Endothelial cell of umbilical vein (primary cell): Measurements from ENCODE around the gene XXYLT1. TPM values are rescaled to one million over a fixed set of nuclear protein-coding genes. Genes with fewer than 3 reads are reported as not detected.

Source experiments
- BruUV-seq: library from RNA; stranded (reverse); fragments of 400-500 nt; replicated peaks from 2 replicates; lab custom pipeline; 2021; lab: Mats Ljungman, UMichigan
- CTCF ChIA-PET: fragments of 300-600, 350-600 bp; sonication (Branson Sonifier 250); formaldehyde crosslinking; loops from one replicate; lab custom pipeline; 2021; ENCODE audit warnings: antibody characterized with exemption, inconsistent platforms; lab: Charles Lee
- POLR2A ChIA-PET: fragments of 300-600, 350-600 bp; sonication (Branson Sonifier 250); formaldehyde crosslinking; loops from one replicate; lab custom pipeline; 2021; ENCODE audit warnings: antibody characterized with exemption, inconsistent platforms; lab: Charles Lee
- DNase-seq: peaks from one replicate; pipeline ENCODE4 v3.0.0-alpha.2; 2011; ENCODE audit warnings: low read depth, low spot score
- FAIRE-seq: peaks from 2 replicates; lab custom pipeline; 2011; peaks lifted over from hg19 to GRCh38; lab: Jason Lieb, UNC
- H2AFZ ChIP-seq: 2 replicates; pipeline ENCODE4 v1.6.0; 2012; ENCODE audit warnings: low read depth, low read length, control low read depth, inconsistent platforms
- H3K27ac ChIP-seq: 2 replicates; pipeline ENCODE4 v1.5.1; 2011; ENCODE audit warnings: low read depth, mild to moderate bottlenecking, control low read depth, low read length, moderate library complexity; ENCODE audit not compliant: insufficient read depth
- H3K27me3 ChIP-seq, 2 experiments: 2 replicates each; pipeline versions ENCODE4 v1.6.0 to v1.6.1; 2011; ENCODE audit warnings: low read length in 2 of 2, mixed read lengths in 1 of 2; ENCODE audit not compliant: control insufficient read depth in 2 of 2, insufficient read depth in 2 of 2
- H3K36me3 ChIP-seq, 2 experiments: 2 replicates in 1 of 2; 3 replicates in 1 of 2; pipeline ENCODE4 v1.5.1; 2011; ENCODE audit warnings: low read length in 2 of 2, mild to moderate bottlenecking in 1 of 2, moderate library complexity in 1 of 2; ENCODE audit not compliant: control insufficient read depth in 2 of 2, insufficient read depth in 2 of 2; ENCODE audit errors: extremely low read depth in 1 of 2
- H3K4me1 ChIP-seq: 3 replicates; pipeline ENCODE4 v1.5.1; 2011; ENCODE audit warnings: mild to moderate bottlenecking, low read length; ENCODE audit not compliant: control insufficient read depth, insufficient read depth; ENCODE audit errors: extremely low read depth
- H3K4me2 ChIP-seq: 2 replicates; pipeline ENCODE4 v1.6.1; 2011; ENCODE audit warnings: low read length, control low read depth, mixed read lengths; ENCODE audit not compliant: insufficient read depth
- H3K4me3 ChIP-seq, 3 experiments: fragments of 200-600 bp in 1 of 3; sonication (generic), shearing (Covaris generic) in 1 of 3; replicated peaks in 1 of 3; 2 replicates each; pipeline ENCODE4 v1.5.1; 2011 to 2016; ENCODE audit warnings: control low read depth in 3 of 3, low read length in 3 of 3, mild to moderate bottlenecking in 2 of 3, inconsistent platforms in 1 of 3, low read depth in 1 of 3, moderate library complexity in 1 of 3; ENCODE audit not compliant: insufficient read depth in 1 of 3
- H3K79me2 ChIP-seq: 2 replicates; pipeline ENCODE4 v1.6.0; 2012; ENCODE audit warnings: low read length, inconsistent platforms; ENCODE audit not compliant: control insufficient read depth, insufficient read depth
- H3K9ac ChIP-seq: replicated peaks from 2 replicates; pipeline ENCODE3; 2011; ENCODE audit warnings: low read length, control low read depth; ENCODE audit not compliant: insufficient read depth; ENCODE audit errors: extremely low read depth
- H3K9me1 ChIP-seq: replicated peaks from 3 replicates; pipeline ENCODE4 v1.6.0; 2011; ENCODE audit warnings: mild to moderate bottlenecking, low read length; ENCODE audit not compliant: control insufficient read depth, insufficient read depth; ENCODE audit errors: extremely low read depth
- H3K9me3 ChIP-seq: replicated peaks from 2 replicates; pipeline ENCODE4 v1.5.1; 2012; ENCODE audit warnings: low read length, inconsistent platforms; ENCODE audit not compliant: control insufficient read depth, insufficient read depth
- H4K20me1 ChIP-seq: replicated peaks from 2 replicates; pipeline ENCODE3; 2011; ENCODE audit warnings: mild to moderate bottlenecking, low read length; ENCODE audit not compliant: control insufficient read depth, insufficient read depth; ENCODE audit errors: extremely low read depth
- CTCF ChIP-seq, 2 donors: IDR thresholded peaks; 1 replicate in 1 of 2; 2 replicates in 1 of 2; pipeline ENCODE4 v1.5.1; 2011; ENCODE audit warnings: low read length in 2 of 2, mild to moderate bottlenecking in 2 of 2, moderate library complexity in 2 of 2, control low read depth in 1 of 2, inconsistent platforms in 1 of 2, low read depth in 1 of 2; ENCODE audit not compliant: insufficient read depth in 1 of 2; ENCODE audit errors: extremely low read depth in 1 of 2
- EZH2 ChIP-seq: IDR thresholded peaks from 2 replicates; pipeline ENCODE4 v1.6.1; 2012; ENCODE audit warnings: borderline replicate concordance, low read depth, mild to moderate bottlenecking, moderate library complexity, low read length, inconsistent platforms; ENCODE audit not compliant: severe bottlenecking
- FOS ChIP-seq: IDR thresholded peaks from 2 replicates; pipeline ENCODE4 v1.6.1; 2011; ENCODE audit warnings: mild to moderate bottlenecking, low read length, moderate library complexity, borderline replicate concordance; ENCODE audit not compliant: insufficient read depth
- GATA2 ChIP-seq: IDR thresholded peaks from 2 replicates; pipeline ENCODE4 v1.7.0; 2011; ENCODE audit warnings: low read depth, mild to moderate bottlenecking, moderate library complexity, mixed read lengths, low read length; ENCODE audit not compliant: insufficient read length, insufficient read depth
- JUN ChIP-seq: IDR thresholded peaks from 2 replicates; pipeline ENCODE4 v1.6.1; 2011; ENCODE audit warnings: borderline replicate concordance, low read depth; ENCODE audit not compliant: insufficient read length, insufficient read depth
- MAX ChIP-seq: IDR thresholded peaks from 2 replicates; pipeline ENCODE4 v1.6.1; 2011; ENCODE audit not compliant: insufficient read depth, insufficient read length
- MYC ChIP-seq: IDR thresholded peaks from one replicate; pipeline ENCODE4 v1.6.1; 2011; ENCODE audit warnings: mild to moderate bottlenecking, low read depth, low read length
- POLR2A ChIP-seq: IDR thresholded peaks from 2 replicates; pipeline ENCODE4 v1.6.1; 2012; ENCODE audit warnings: low read depth, mild to moderate bottlenecking, control low read depth, low read length
- POLR2AphosphoS5 ChIP-seq: IDR thresholded peaks from 2 replicates; pipeline ENCODE4 v1.6.1; 2012; ENCODE audit warnings: low read depth, mild to moderate bottlenecking, control low read depth, low read length, moderate library complexity; ENCODE audit not compliant: insufficient read depth
- dilution Hi-C: fragments of 300-500 bp; cut with MboI; formaldehyde crosslinking; loops from one replicate; pipeline ENCODE4 v1.15.0; 2019; ENCODE audit warnings: low sequenced_read_pairs; ENCODE audit not compliant: extremely low pct_ligation_motif_present
- intact Hi-C: fragments of 100-400 bp; cut with micrococcal nuclease; formaldehyde crosslinking; loops from one replicate; pipeline ENCODE4 v1.10.0; 2022
- polyA plus RNA-seq, 4 experiments: library from polyadenylated mRNA; depleted of rRNA in 3 of 4; stranded (reverse) in 3 of 4; unstranded in 1 of 4; fragments of >200 nt; gene quantifications; 2 replicates each; pipeline versions ENCODE4 v1.2.1 to v1.2.3, GENCODE V29; 2011 to 2012; ENCODE audit warnings: missing spikeins in 1 of 4
- total RNA-seq: library from RNA; stranded (reverse); gene quantifications from 2 replicates; pipeline ENCODE4 v1.2.3, GENCODE V29; 2021

The XXYLT1 gene
- total and polyA plus RNA-seq, 2 donors (not counting 3 experiments of a cell fraction or from before 2014, with no cell fraction given): 54.4 to 78.1 TPM

- CTCF ChIA-PET: interaction anchor here (0.9 to 1.5 kb wide), 3 partner anchors 11 to 14 kb away, joined by 3 to 4 read pairs (median 4); no protein-coding TSS in a partner anchor
- no peak for FAIRE-seq
- BruUV-seq: no TSS peak
- H3K4me2 ChIP-seq: no peak overlapping the region
- H3K36me3 ChIP-seq: peaks cover 3 to 4% of the 10 kb centered on the region in 2 experiments
- no peak overlapping the region for H3K4me3 ChIP-seq
- no peaks in the 10 kb centered on the region for H3K9me3 ChIP-seq
- H3K9me1 ChIP-seq: no peaks in the 10 kb centered on the region
- dilution Hi-C loops: no loop called here
- H3K79me2 ChIP-seq: peaks cover 2% of the 10 kb centered on the region
- DNase-seq: no peak
- no peak overlapping the region for H2AFZ ChIP-seq
- intact Hi-C loops: no loop called here
- POLR2A ChIA-PET: no interaction called here
- no peak overlapping the region for H3K27ac ChIP-seq
- no peak overlapping the region for H3K9ac ChIP-seq
- no peaks in the 10 kb centered on the region for H3K27me3 ChIP-seq
- no peak for TF ChIP-seq CTCF (IDR thresholded peaks at IDR 0.05; ENCODE audit: extremely low read depth in 1 of 2, insufficient read depth in 1 of 2, low read depth in 1 of 2, low read length in 2 of 2)
- no peak for TF ChIP-seq MAX
- no peak for TF ChIP-seq EZH2
- TF ChIP-seq JUN: no peak
- TF ChIP-seq POLR2AphosphoS5: no peak
- no peak for TF ChIP-seq GATA2
- no peak for TF ChIP-seq POLR2A
- no peak for TF ChIP-seq FOS
- TF ChIP-seq MYC: no peak
- H4K20me1 ChIP-seq: no peaks in the 10 kb centered on the region
- peaks cover 8% of the 10 kb centered on the region for H3K4me1 ChIP-seq
These were observed 32.8 kb downstream of the XXYLT1 start for GRCh38 chr3:195238081-195238571.
